Motor neuron (in vitro differentiated cells): Measurements from ENCODE around the gene KLF6. TPM values are rescaled to one million over a fixed set of nuclear protein-coding genes. Genes with fewer than 3 reads are reported as not detected.

Experiments used
- ATAC-seq, 8 experiments: fragments of 200-7000 bp; cut with Tn5 transposase; replicated peaks in 6 of 8; 2 replicates each; pipeline ENCODE4 v1.8.0; 2021; ENCODE audit warnings: mild to moderate bottlenecking in 8 of 8, moderate library complexity in 8 of 8
- H3K27ac ChIP-seq, 2 donors: fragments of 250-450 bp; sonication (Bioruptor Pico); 2 replicates each; pipeline ENCODE4 v1.9.0; 2021; ENCODE audit warnings: antibody characterized with exemption in 2 of 2, mild to moderate bottlenecking in 2 of 2, moderate library complexity in 1 of 2
- H3K4me1 ChIP-seq, 2 donors: fragments of 250-450 bp; sonication (Bioruptor Pico); replicated peaks in 1 of 2; 2 replicates each; pipeline ENCODE4 v1.6.1; 2021; ENCODE audit warnings: antibody characterized with exemption in 2 of 2, mild to moderate bottlenecking in 2 of 2, moderate library complexity in 1 of 2
- H3K4me3 ChIP-seq, 5 donors: fragments of 250-450 bp; sonication (Bioruptor Pico); 2 replicates each; pipeline ENCODE4 v1.9.0; 2021; ENCODE audit warnings: antibody characterized with exemption in 5 of 5, mild to moderate bottlenecking in 5 of 5, moderate library complexity in 4 of 5
- WGBS, 10 experiments: fragments of 450-650 bp; shearing (Covaris generic); methylation state at CpG; one replicate each; pipeline ENCODE4 v1.0.0; 2022; 5-methylcytosine and 5-hydroxymethylcytosine counted together
- in situ Hi-C, 9 experiments: fragments of 400-800 bp; cut with MboI; loops; one replicate each; pipeline ENCODE4 v1.15.0; 2021; ENCODE audit warnings: low sequenced_read_pairs in 9 of 9, low pct_unique_long_range_greater_than_20kb in 2 of 9; ENCODE audit not compliant: unreplicated experiment in 9 of 9
- total RNA-seq, 8 experiments: library from RNA; unstranded; fragments of 300-600 nt; gene quantifications; 2 replicates each; pipeline versions ENCODE4 v1.2.3 to v1.2.4, GENCODE V29; 2022

KLF6 gene
- total RNA-seq, 8 experiments from 2014 or later: 7.9 to 30.7 (median 23.7) TPM

GRCh38 chr10:3807211-3807927 lies 22.4 kb upstream of the KLF6 start:
- ATAC-seq: peak in 1 of 8 experiments; percentile 5
- in situ Hi-C loops: loop anchor here in 1 of 9 experiments (25.0 kb wide), 1 partner anchor 255 kb away; no protein-coding TSS in a partner anchor
- WGBS, 10 experiments: 80 to 100% (median 93%) methylated on average over 1 to 9 of the region's 15 CpGs; no CpG with 5 or more reads in 3 of the 10 experiments
- Histone ChIP-seq H3K27ac (no peak overlapping the region), H3K4me1 (peaks cover 34 to 38% of the 10 kb centered on the region in 2 donors), H3K4me3 (no peak overlapping the region)

- peak in 5 of 8 experiments; percentile 43 to 87 (median 73) for ATAC-seq
- no peak overlapping the region for H3K4me3 ChIP-seq
- in situ Hi-C loops: loop anchor here in 1 of 9 experiments (25.0 kb wide), 1 partner anchor 256 kb away; no protein-coding TSS in a partner anchor
- peaks cover 34 to 38% of the 10 kb centered on the region in 2 donors for H3K4me1 ChIP-seq
- no peak overlapping the region for H3K27ac ChIP-seq
- WGBS, 10 experiments: 0 to 100% (median 20%) methylated on average over 1 to 5 of the region's 5 CpGs; no CpG with 5 or more reads in 2 of the 10 experiments
These were observed 21.6 kb upstream of the KLF6 start for GRCh38 chr10:3806603-3807002.

GRCh38 chr10:3805791-3806461 lies 20.9 kb upstream of the KLF6 start:
- in situ Hi-C loops: loop anchor here in 1 of 9 experiments (25.0 kb wide), 1 partner anchor 256 kb away; no protein-coding TSS in a partner anchor
- Histone ChIP-seq H3K4me1 (peaks cover 34 to 38% of the 10 kb centered on the region in 2 donors), H3K27ac (no peak overlapping the region), H3K4me3 (no peak overlapping the region)
- 0 to 78% (median 38%) methylated on average over 1 to 7 of the region's 10 CpGs; no CpG with 5 or more reads in 2 of the 10 experiments for WGBS, 10 experiments
- ATAC-seq: peak in 6 of 8 experiments; percentile 1 to 81 (median 77)

- peak in 6 of 8 experiments; percentile 4 to 42 (median 26) for ATAC-seq
- Histone ChIP-seq H3K4me1 (peaks cover 34 to 38% of the 10 kb centered on the region in 2 donors), H3K4me3 (no peak overlapping the region), H3K27ac (no peak overlapping the region)
- in situ Hi-C loops: loop anchor here in 1 of 9 experiments (25.0 kb wide), 1 partner anchor 257 kb away; no protein-coding TSS in a partner anchor
- 1 to 96% (median 63%) methylated on average over 2 to 7 of the region's 7 CpGs for WGBS, 10 experiments
These were observed 20.3 kb upstream of the KLF6 start for GRCh38 chr10:3805201-3805790.

- ATAC-seq: peak in 6 of 8 experiments; percentile 5 to 21 (median 9)
- Histone ChIP-seq H3K4me3 (no peak overlapping the region), H3K27ac (peak overlapping the region in 1 of 2 donors; percentile 19), H3K4me1 (peaks cover 31 to 38% of the 10 kb centered on the region in 2 donors)
- in situ Hi-C loops: loop anchor here in 1 of 9 experiments (25.0 kb wide), 1 partner anchor 258 kb away; no protein-coding TSS in a partner anchor
- WGBS, 10 experiments: 7 to 92% (median 78%) methylated on average over 4 to 12 of the region's 13 CpGs
These were observed 19.1 kb upstream of the KLF6 start for GRCh38 chr10:3803927-3804741.

- 36 to 97% (median 85%) methylated on average over 4 to 11 of the region's 11 CpGs for WGBS, 10 experiments
- H3K4me3 ChIP-seq: no peak overlapping the region
- H3K4me1 ChIP-seq: peaks cover 31 to 38% of the 10 kb centered on the region in 2 donors
- peak overlapping the region in 1 of 2 donors; percentile 19 for H3K27ac ChIP-seq
- peak in 3 of 8 experiments; percentile 32 to 48 (median 36) for ATAC-seq
- in situ Hi-C loops: loop anchor here in 1 of 9 experiments (25.0 kb wide), 1 partner anchor 259 kb away; no protein-coding TSS in a partner anchor
These were observed 18.4 kb upstream of the KLF6 start for GRCh38 chr10:3803295-3803926.

- in situ Hi-C loops: loop anchor here in 1 of 9 experiments (25.0 kb wide), 1 partner anchor 260 kb away; no protein-coding TSS in a partner anchor
- Histone ChIP-seq H3K27ac (no peak overlapping the region), H3K4me3 (no peak overlapping the region), H3K4me1 (peaks cover 26 to 35% of the 10 kb centered on the region in 2 donors)
- ATAC-seq: no peak
- 80 to 100% (median 96%) methylated on average over 1 to 6 of the region's 8 CpGs; no CpG with 5 or more reads in 3 of the 10 experiments for WGBS, 10 experiments
These were observed 17.7 kb upstream of the KLF6 start for GRCh38 chr10:3802526-3803265.

- Histone ChIP-seq H3K4me3 (no peak overlapping the region), H3K27ac (no peak overlapping the region), H3K4me1 (peaks cover 26 to 35% of the 10 kb centered on the region in 2 donors)
- 76 to 100% (median 90%) methylated on average over 1 to 10 of the region's 11 CpGs; no CpG with 5 or more reads in 2 of the 10 experiments for WGBS, 10 experiments
- in situ Hi-C loops: loop anchor here in 1 of 9 experiments (25.0 kb wide), 1 partner anchor 261 kb away; no protein-coding TSS in a partner anchor
- ATAC-seq: no peak
These were observed 16.7 kb upstream of the KLF6 start for GRCh38 chr10:3801558-3802192.

- ATAC-seq: no peak
- Histone ChIP-seq H3K4me3 (no peak overlapping the region), H3K27ac (no peak overlapping the region), H3K4me1 (peaks cover 22 to 25% of the 10 kb centered on the region in 2 donors)
- WGBS, 10 experiments: 40 to 100% (median 87%) methylated on average over 1 to 5 of the region's 5 CpGs
- in situ Hi-C loops: loop anchor here in 1 of 9 experiments (25.0 kb wide), 1 partner anchor 262 kb away; no protein-coding TSS in a partner anchor
These were observed 15.6 kb upstream of the KLF6 start for GRCh38 chr10:3800586-3800985.

- whole genome bisulfite sequencing, 10 experiments: 18 to 100% (median 67%) methylated on average over 1 of the region's 1 CpG; no CpG with 5 or more reads in 3 of the 10 experiments
- Histone ChIP-seq H3K4me1 (peaks cover 0 to under 1% of the 10 kb centered on the region in 2 donors), H3K4me3 (no peak overlapping the region), H3K27ac (no peak overlapping the region)
- in situ Hi-C loops: loop anchor here in 1 of 9 experiments (25.0 kb wide), 1 partner anchor 560 kb away; no protein-coding TSS in a partner anchor
- no peak for ATAC-seq
These were observed 12.7 kb upstream of the KLF6 start for GRCh38 chr10:3797750-3798149.
